K562 (cell line): Measurements from ENCODE around the gene SLBP. TPM values are rescaled to one million over a fixed set of nuclear protein-coding genes. Genes with fewer than 3 reads are reported as not detected.

ENCODE experiments used
- ATAC-seq: fragments of 200-7000 bp; cut with Tn5 transposase; 3 replicates; pipeline ENCODE4 v1.9.1; 2020; ENCODE audit warnings: moderate library complexity
- BruUV-seq: library from RNA; stranded (reverse); fragments of 400-500 nt; replicated peaks from 2 replicates; lab custom pipeline; 2021; lab: Mats Ljungman, UMichigan
- CTCF ChIA-PET: fragments of 300-600 bp; formaldehyde crosslinking; extraction: SDS; loops from one replicate; lab custom pipeline; 2021; ENCODE audit warnings: low intra/inter-chr PET ratio; lab: Yijun Ruan, JAX
- POLR2A ChIA-PET: fragments of 300-600, 350-650 bp; sonication (Branson Sonifier 250); formaldehyde crosslinking; extraction: SDS; loops from one replicate; lab custom pipeline; 2021; ENCODE audit warnings: antibody characterized with exemption, inconsistent platforms; lab: Yijun Ruan, JAX
- DNase-seq, 4 experiments: peaks; one replicate each; pipeline versions ENCODE4 v3.0.0 to v3.0.0-alpha.2; 2011 to 2018; ENCODE audit warnings: low spot score in 3 of 4, mixed read lengths in 3 of 4; ENCODE audit errors: extremely low read depth in 1 of 4
- FAIRE-seq: peaks from 2 replicates; lab custom pipeline; 2011; peaks lifted over from hg19 to GRCh38; lab: Jason Lieb, UNC
- H2AFZ ChIP-seq: 2 replicates; pipeline ENCODE4 v1.6.0; 2011; ENCODE audit warnings: low read depth, low read length, control low read depth, inconsistent platforms
- H3K27ac ChIP-seq: fragments of 200-600 bp; 3 replicates; pipeline ENCODE4 v1.8.0; 2011; ENCODE audit warnings: low read depth, mild to moderate bottlenecking, control low read depth, inconsistent platforms, low read length, moderate library complexity, mixed read lengths; ENCODE audit errors: extremely low read depth
- H3K27me3 ChIP-seq, 2 experiments: fragments of 300-600 bp in 1 of 2; 2 replicates in 1 of 2; 3 replicates in 1 of 2; pipeline versions ENCODE4 v1.6.0 to v1.8.0; 2011; ENCODE audit warnings: inconsistent platforms in 2 of 2, low read length in 2 of 2, mild to moderate bottlenecking in 1 of 2, mixed read lengths in 1 of 2, moderate library complexity in 1 of 2; ENCODE audit not compliant: control insufficient read depth in 2 of 2, insufficient read depth in 2 of 2
- H3K36me3 ChIP-seq: fragments of 300-600 bp; 3 replicates; pipeline ENCODE4 v1.8.0; 2011; ENCODE audit warnings: mild to moderate bottlenecking, low read length, inconsistent platforms; ENCODE audit not compliant: control insufficient read depth, insufficient read depth
- H3K4me1 ChIP-seq, 2 experiments: fragments of 200-600 bp in 1 of 2; replicated peaks in 1 of 2; 2 replicates in 1 of 2; 3 replicates in 1 of 2; pipeline versions ENCODE4 v1.5.1 to v1.8.0; 2011; ENCODE audit warnings: inconsistent platforms in 2 of 2, low read length in 2 of 2, mild to moderate bottlenecking in 1 of 2, mixed read lengths in 1 of 2, moderate library complexity in 1 of 2; ENCODE audit not compliant: control insufficient read depth in 2 of 2, insufficient read depth in 2 of 2
- H3K4me2 ChIP-seq: 2 replicates; pipeline ENCODE4 v1.6.1; 2011; ENCODE audit warnings: low read length, control low read depth, inconsistent platforms, mixed read lengths; ENCODE audit not compliant: insufficient read depth
- H3K4me3 ChIP-seq: fragments of 200-600 bp; sonication (generic), shearing (Covaris generic); 2 replicates; pipeline ENCODE4 v1.5.1; 2016; ENCODE audit warnings: control low read depth, inconsistent platforms
- H3K79me2 ChIP-seq: fragments of 200-600 bp; 3 replicates; pipeline ENCODE4 v1.8.0; 2011; ENCODE audit warnings: low read length, inconsistent platforms; ENCODE audit not compliant: control insufficient read depth, insufficient read depth
- H3K9ac ChIP-seq, 2 experiments: 2 replicates each; pipeline versions ENCODE4 v1.6.0 to v1.6.1; 2011; ENCODE audit warnings: low read depth in 2 of 2, low read length in 2 of 2, control low read depth in 1 of 2, inconsistent platforms in 1 of 2, mild to moderate bottlenecking in 1 of 2, mixed read lengths in 1 of 2; ENCODE audit not compliant: insufficient read depth in 1 of 2
- H3K9me1 ChIP-seq: one replicate; pipeline ENCODE4 v1.6.0; 2011; ENCODE audit warnings: inconsistent platforms, mild to moderate bottlenecking, low read length, moderate library complexity; ENCODE audit not compliant: control insufficient read depth, insufficient read depth
- H3K9me3 ChIP-seq: replicated peaks from 2 replicates; pipeline ENCODE4 v1.5.1; 2011; ENCODE audit warnings: low read depth, low read length, inconsistent platforms; ENCODE audit not compliant: control insufficient read depth, insufficient read depth
- H4K20me1 ChIP-seq: replicated peaks from 2 replicates; pipeline ENCODE4 v1.6.1; 2011; ENCODE audit warnings: low read length, inconsistent platforms, mixed read lengths; ENCODE audit not compliant: control insufficient read depth, insufficient read depth
- BACH1 ChIP-seq: fragments of 200-800 bp; sonication (Bioruptor generic); IDR thresholded peaks from 2 replicates; pipeline ENCODE4 v1.6.1; 2016; ENCODE audit warnings: missing genetic modification characterization, missing compliant biosample characterization
- NFIC ChIP-seq: fragments of 450-650 bp; IDR thresholded peaks from 2 replicates; pipeline ENCODE4 v1.6.1; 2017; ENCODE audit warnings: mild to moderate bottlenecking, inconsistent platforms
- SMAD4 ChIP-seq: fragments of 250-450 bp; sonication (Bioruptor Pico); conservative IDR thresholded peaks from 2 replicates; pipeline ENCODE4 v1.8.0; 2021; ENCODE audit warnings: inconsistent platforms, mild to moderate bottlenecking, moderate library complexity
- SPI1 ChIP-seq: IDR thresholded peaks from 2 replicates; pipeline ENCODE4 v1.6.1; 2011; ENCODE audit warnings: low read depth, low read length, control low read depth, borderline replicate concordance
- ZNF263 ChIP-seq: sonication (generic); formaldehyde crosslinking; IDR thresholded peaks from 2 replicates; pipeline ENCODE4 v1.8.0; 2022; ENCODE audit warnings: mild to moderate bottlenecking, missing genetic modification reagents, borderline replicate concordance
- WGBS: fragments of 100-300 bp; shearing (Covaris generic); methylation state at CpG from one replicate; pipeline ENCODE4 v1.1.6; 2016; ENCODE audit warnings: low coverage, mixed read lengths; ENCODE audit not compliant: insufficient coverage; ENCODE audit errors: missing lambda C conversion rate; 5-methylcytosine and 5-hydroxymethylcytosine counted together
- in situ Hi-C: fragments of 300-500 bp; cut with MboI; formaldehyde crosslinking; loops from 4 replicates; pipeline ENCODE4 v1.15.0; 2018; ENCODE audit warnings: inconsistent platforms, mixed read lengths
- intact Hi-C: fragments of 100-400 bp; cut with micrococcal nuclease; formaldehyde crosslinking; loops from 2 replicates; pipeline ENCODE4 v1.14.2; 2022
- polyA plus RNA-seq, 8 experiments: library from polyadenylated mRNA; depleted of rRNA in 4 of 8; stranded (reverse) in 5 of 8; unstranded in 3 of 8; fragments of >200 nt; fragmentation: Nextera tagmentation in 2 of 8; fragmentation: Illumina TruSeq in 1 of 8; extraction: Ambion mirVana in 2 of 8; extraction: Trizol in 1 of 8; gene quantifications; 2 replicates each; pipeline versions ENCODE4 v1.2.1 to v1.2.3, GENCODE V29; 2011 to 2014; ENCODE audit warnings: inconsistent platforms in 1 of 8, missing spikeins in 1 of 8
- total RNA-seq, 7 experiments: library from RNA; depleted of rRNA in 6 of 7; stranded (reverse); fragments of >200 nt in 6 of 7; fragmentation: Illumina TruSeq in 2 of 7; extraction: Trizol in 2 of 7; gene quantifications; 2 replicates each; pipeline versions ENCODE4 v1.2.1 to v1.2.3, GENCODE V29; 2011 to 2021; ENCODE audit warnings: low replicate concordance in 1 of 7
- TF ChIP-seq, protein P1 (sequence below): fragments of 450-650 bp; formaldehyde crosslinking; IDR thresholded peaks from 2 replicates; pipeline ENCODE4 v1.4.0; 2020; ENCODE audit warnings: mild to moderate bottlenecking, moderate library complexity
- TF ChIP-seq, protein P2 (sequence below): fragments of 250-450 bp; sonication (Bioruptor Pico); IDR thresholded peaks from 2 replicates; pipeline ENCODE4 v1.4.0; 2020; ENCODE audit warnings: mild to moderate bottlenecking

Gene SLBP
- total and polyA plus RNA-seq, 9 of the 15 experiments (the other 6 are each of a cell fraction or from before 2014, with no cell fraction given) = 49.4 to 221 (median 162) TPM

DNA sequence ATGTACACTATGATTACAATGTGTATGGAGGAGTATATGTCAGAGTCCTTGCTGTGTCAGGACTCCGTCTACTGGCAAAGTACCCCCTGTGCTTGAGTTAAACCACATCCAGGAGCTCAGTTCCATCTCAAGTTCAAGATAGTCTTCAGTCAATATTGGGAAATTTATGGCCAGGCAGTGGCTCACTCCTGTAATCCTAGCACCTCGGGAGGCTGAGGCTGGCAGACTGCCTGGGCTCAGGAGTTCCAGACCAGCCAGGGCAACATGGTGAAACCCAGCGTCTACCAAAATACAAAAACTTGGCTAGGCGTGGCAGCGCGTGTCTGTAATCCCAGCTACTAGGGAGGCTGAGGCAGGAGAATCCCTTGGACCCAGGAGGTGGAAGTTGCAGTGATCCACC, 5.8 kb downstream of the SLBP start:
- DNase-seq = no peak
- CTCF ChIA-PET = no interaction called here
- in situ Hi-C loops (no loop called here), intact Hi-C loops (no loop called here)
- Histone ChIP-seq H3K4me2 (no peak overlapping the region), H2AFZ (no peak overlapping the region), H3K27me3 (no peaks in the 10 kb centered on the region), H4K20me1 (peaks cover 50% of the 10 kb centered on the region), H3K9ac (peak overlapping the region in 1 of 2 experiments; percentile 19; a peak in 2 of 4 replicates), H3K79me2 (peaks cover 95% of the 10 kb centered on the region), H3K9me3 (no peaks in the 10 kb centered on the region), H3K9me1 (peaks cover 3% of the 10 kb centered on the region), H3K36me3 (peaks cover 88% of the 10 kb centered on the region), H3K27ac (no peak overlapping the region), H3K4me3 (no peak overlapping the region), H3K4me1 (peaks cover 16 to 22% of the 10 kb centered on the region in 2 experiments; a peak in 4 of 5 replicates)
- no TSS peak for BruUV-seq
- 93% methylated on average over 6 of the region's 6 CpGs for WGBS
- FAIRE-seq = no peak
- no peak for ATAC-seq
- TF ChIP-seq, protein P1, sequence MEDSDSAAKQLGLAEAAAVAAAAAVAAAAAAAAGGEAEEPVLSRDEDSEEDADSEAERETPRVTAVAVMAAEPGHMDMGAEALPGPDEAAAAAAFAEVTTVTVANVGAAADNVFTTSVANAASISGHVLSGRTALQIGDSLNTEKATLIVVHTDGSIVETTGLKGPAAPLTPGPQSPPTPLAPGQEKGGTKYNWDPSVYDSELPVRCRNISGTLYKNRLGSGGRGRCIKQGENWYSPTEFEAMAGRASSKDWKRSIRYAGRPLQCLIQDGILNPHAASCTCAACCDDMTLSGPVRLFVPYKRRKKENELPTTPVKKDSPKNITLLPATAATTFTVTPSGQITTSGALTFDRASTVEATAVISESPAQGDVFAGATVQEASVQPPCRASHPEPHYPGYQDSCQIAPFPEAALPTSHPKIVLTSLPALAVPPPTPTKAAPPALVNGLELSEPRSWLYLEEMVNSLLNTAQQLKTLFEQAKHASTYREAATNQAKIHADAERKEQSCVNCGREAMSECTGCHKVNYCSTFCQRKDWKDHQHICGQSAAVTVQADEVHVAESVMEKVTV (CRISPR knock-in tag) = no peak
- TF ChIP-seq ZNF263 (CRISPR knock-in tag) = no peak
- TF ChIP-seq SMAD4 (CRISPR knock-in tag) = no peak
- TF ChIP-seq SPI1 = no peak
- TF ChIP-seq, protein P2, sequence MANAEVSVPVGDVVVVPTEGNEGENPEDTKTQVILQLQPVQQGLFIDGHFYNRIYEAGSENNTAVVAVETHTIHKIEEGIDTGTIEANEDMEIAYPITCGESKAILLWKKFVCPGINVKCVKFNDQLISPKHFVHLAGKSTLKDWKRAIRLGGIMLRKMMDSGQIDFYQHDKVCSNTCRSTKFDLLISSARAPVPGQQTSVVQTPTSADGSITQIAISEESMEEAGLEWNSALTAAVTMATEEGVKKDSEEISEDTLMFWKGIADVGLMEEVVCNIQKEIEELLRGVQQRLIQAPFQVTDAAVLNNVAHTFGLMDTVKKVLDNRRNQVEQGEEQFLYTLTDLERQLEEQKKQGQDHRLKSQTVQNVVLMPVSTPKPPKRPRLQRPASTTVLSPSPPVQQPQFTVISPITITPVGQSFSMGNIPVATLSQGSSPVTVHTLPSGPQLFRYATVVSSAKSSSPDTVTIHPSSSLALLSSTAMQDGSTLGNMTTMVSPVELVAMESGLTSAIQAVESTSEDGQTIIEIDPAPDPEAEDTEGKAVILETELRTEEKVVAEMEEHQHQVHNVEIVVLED = no peak
- TF ChIP-seq NFIC = no peak
- no peak for TF ChIP-seq BACH1 (tag)
- POLR2A ChIA-PET = interaction anchor here (0.6 to 6.8 kb wide), 4 partner anchors 13 to 143 kb away, joined by 3 to 49 read pairs (median 4); no protein-coding TSS in a partner anchor
